DND-41 (cell line): Measurements from ENCODE around the gene ASPDH.
A peak's percentile ranks its signal among the peaks of the same experiment; 100 is the strongest.

Source experiments
- ATAC-seq: fragments of 200-7000 bp; cut with Tn5 transposase; 3 replicates; pipeline ENCODE4 v1.9.1; 2021; ENCODE audit warnings: low read depth; ENCODE audit not compliant: insufficient read depth
- DNase-seq: peaks from one replicate; pipeline ENCODE4 v3.0.0-alpha.2; 2020
- H2AFZ ChIP-seq: 2 replicates; pipeline ENCODE4 v1.6.0; 2012; ENCODE audit warnings: low read depth, low read length
- H3K27ac ChIP-seq: 2 replicates; pipeline ENCODE4 v1.5.1; 2012; ENCODE audit warnings: low read length, inconsistent platforms
- H3K27me3 ChIP-seq: fragments of 200-600 bp; sonication (generic); 2 replicates; pipeline ENCODE4 v1.6.0; 2012; ENCODE audit warnings: low read length, mild to moderate bottlenecking, inconsistent platforms; ENCODE audit not compliant: insufficient read depth, poor library complexity
- H3K36me3 ChIP-seq: 2 replicates; pipeline ENCODE4 v1.5.1; 2012; ENCODE audit warnings: low read length, inconsistent platforms; ENCODE audit not compliant: insufficient read depth
- H3K4me1 ChIP-seq: 2 replicates; pipeline ENCODE4 v1.5.1; 2012; ENCODE audit warnings: mild to moderate bottlenecking, low read length; ENCODE audit not compliant: insufficient read depth
- H3K4me2 ChIP-seq: 2 replicates; pipeline ENCODE4 v1.6.0; 2012; ENCODE audit warnings: mild to moderate bottlenecking, moderate library complexity, low read length, inconsistent platforms; ENCODE audit not compliant: insufficient read depth
- H3K4me3 ChIP-seq, 2 experiments: fragments of 200-600 bp in 1 of 2; shearing (Covaris generic) in 1 of 2; 2 replicates each; pipeline ENCODE4 v1.5.1; 2012 to 2016; ENCODE audit warnings: inconsistent platforms in 2 of 2, low read length in 2 of 2, mild to moderate bottlenecking in 2 of 2, low read depth in 1 of 2, moderate library complexity in 1 of 2
- H3K79me2 ChIP-seq: 2 replicates; pipeline ENCODE4 v1.6.0; 2012; ENCODE audit warnings: low read length, inconsistent platforms; ENCODE audit not compliant: insufficient read depth
- H3K9ac ChIP-seq: 2 replicates; pipeline ENCODE4 v1.6.0; 2012; ENCODE audit warnings: low read depth, mild to moderate bottlenecking, inconsistent platforms, low read length, moderate library complexity
- H3K9me3 ChIP-seq: 2 replicates; pipeline ENCODE4 v1.5.1; 2012; ENCODE audit warnings: low read length, moderate library complexity, mild to moderate bottlenecking, inconsistent platforms; ENCODE audit not compliant: insufficient read depth, severe bottlenecking
- H4K20me1 ChIP-seq: 2 replicates; pipeline ENCODE4 v1.6.0; 2012; ENCODE audit warnings: low read length; ENCODE audit not compliant: insufficient read depth
- EZH2 ChIP-seq: IDR thresholded peaks from 3 replicates; pipeline ENCODE4 v1.6.1; 2012; ENCODE audit warnings: borderline replicate concordance, low read depth, mild to moderate bottlenecking, moderate library complexity, low read length, inconsistent platforms; ENCODE audit not compliant: severe bottlenecking
- TF ChIP-seq, protein P1 (sequence below): IDR thresholded peaks from 2 replicates; pipeline ENCODE4 v1.5.1; 2012; ENCODE audit warnings: borderline replicate concordance, low read length, moderate library complexity, mild to moderate bottlenecking; ENCODE audit not compliant: poor library complexity, severe bottlenecking; ENCODE audit errors: extremely low read depth

Gene ASPDH

DNA sequence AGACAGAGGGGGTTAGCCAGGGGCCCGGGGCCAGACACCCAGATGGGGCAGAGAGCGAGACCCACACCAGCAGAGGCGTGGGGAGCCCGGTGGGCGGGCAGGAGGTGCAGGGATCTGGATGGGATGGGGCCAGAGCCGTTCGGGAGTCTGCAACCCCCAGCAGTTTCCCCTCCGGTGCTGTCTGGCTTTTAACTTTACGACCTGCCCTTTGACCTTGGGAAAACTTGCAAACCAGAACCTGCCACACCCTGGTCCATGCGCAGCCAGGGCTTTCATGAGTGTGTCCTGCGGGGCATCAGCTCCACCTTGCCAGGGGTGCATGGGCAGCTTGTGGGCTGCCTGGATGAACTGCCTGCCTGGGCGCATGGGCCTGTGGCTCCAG, 12.5 kb downstream of the ASPDH start:
- H2AFZ ChIP-seq, result no peak overlapping the region
- no peaks in the 10 kb centered on the region for H3K79me2 ChIP-seq
- ATAC-seq, result no peak
- TF ChIP-seq, protein P1, sequence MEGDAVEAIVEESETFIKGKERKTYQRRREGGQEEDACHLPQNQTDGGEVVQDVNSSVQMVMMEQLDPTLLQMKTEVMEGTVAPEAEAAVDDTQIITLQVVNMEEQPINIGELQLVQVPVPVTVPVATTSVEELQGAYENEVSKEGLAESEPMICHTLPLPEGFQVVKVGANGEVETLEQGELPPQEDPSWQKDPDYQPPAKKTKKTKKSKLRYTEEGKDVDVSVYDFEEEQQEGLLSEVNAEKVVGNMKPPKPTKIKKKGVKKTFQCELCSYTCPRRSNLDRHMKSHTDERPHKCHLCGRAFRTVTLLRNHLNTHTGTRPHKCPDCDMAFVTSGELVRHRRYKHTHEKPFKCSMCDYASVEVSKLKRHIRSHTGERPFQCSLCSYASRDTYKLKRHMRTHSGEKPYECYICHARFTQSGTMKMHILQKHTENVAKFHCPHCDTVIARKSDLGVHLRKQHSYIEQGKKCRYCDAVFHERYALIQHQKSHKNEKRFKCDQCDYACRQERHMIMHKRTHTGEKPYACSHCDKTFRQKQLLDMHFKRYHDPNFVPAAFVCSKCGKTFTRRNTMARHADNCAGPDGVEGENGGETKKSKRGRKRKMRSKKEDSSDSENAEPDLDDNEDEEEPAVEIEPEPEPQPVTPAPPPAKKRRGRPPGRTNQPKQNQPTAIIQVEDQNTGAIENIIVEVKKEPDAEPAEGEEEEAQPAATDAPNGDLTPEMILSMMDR, result no peak
- TF ChIP-seq EZH2, result no peak
- H3K36me3 ChIP-seq, result no peaks in the 10 kb centered on the region
- H3K9ac ChIP-seq, result no peak overlapping the region
- H4K20me1 ChIP-seq, result no peaks in the 10 kb centered on the region; the same call in 1 of the 2 replicates
- no peaks in the 10 kb centered on the region for H3K9me3 ChIP-seq
- no peak overlapping the region for H3K27ac ChIP-seq
- H3K4me1 ChIP-seq, result no peaks in the 10 kb centered on the region
- no peak for DNase-seq
- H3K4me2 ChIP-seq, result no peak overlapping the region
- no peaks in the 10 kb centered on the region for H3K27me3 ChIP-seq
- H3K4me3 ChIP-seq, result no peak overlapping the region

DNA sequence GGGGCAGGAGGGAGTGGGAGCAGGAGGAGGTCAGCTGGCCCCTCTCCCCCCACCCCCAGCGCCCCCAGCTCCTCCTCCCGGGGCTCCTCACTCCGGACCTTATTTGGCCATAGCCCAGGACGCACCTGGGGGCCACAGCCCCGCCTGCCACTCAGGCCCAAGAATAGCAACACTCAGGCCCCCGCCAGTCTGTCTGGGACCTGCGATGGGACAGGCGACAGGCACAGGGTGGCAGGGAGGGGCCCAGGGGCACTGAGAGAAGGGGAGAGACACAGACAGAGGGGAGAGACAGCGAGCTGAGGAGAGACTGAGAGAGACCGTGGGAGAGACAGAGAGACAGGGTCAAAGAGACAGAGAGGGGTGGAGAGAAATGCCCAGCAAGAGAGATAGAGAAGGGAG, 13.0 kb downstream of the ASPDH start:
- ATAC-seq (no peak), DNase-seq (no peak)
- no peaks in the 10 kb centered on the region for H3K36me3 ChIP-seq
- H2AFZ ChIP-seq, result no peak overlapping the region
- H3K4me1 ChIP-seq, result no peaks in the 10 kb centered on the region
- H3K4me3 ChIP-seq, result no peak overlapping the region
- H3K9ac ChIP-seq, result no peak overlapping the region
- H3K79me2 ChIP-seq, result no peaks in the 10 kb centered on the region
- H3K9me3 ChIP-seq, result no peaks in the 10 kb centered on the region
- H3K27me3 ChIP-seq, result no peaks in the 10 kb centered on the region
- TF ChIP-seq, protein P1, result no peak
- TF ChIP-seq EZH2, result no peak
- no peaks in the 10 kb centered on the region; the same call in 1 of the 2 replicates for H4K20me1 ChIP-seq
- no peak overlapping the region for H3K27ac ChIP-seq
- H3K4me2 ChIP-seq, result no peak overlapping the region

DNA sequence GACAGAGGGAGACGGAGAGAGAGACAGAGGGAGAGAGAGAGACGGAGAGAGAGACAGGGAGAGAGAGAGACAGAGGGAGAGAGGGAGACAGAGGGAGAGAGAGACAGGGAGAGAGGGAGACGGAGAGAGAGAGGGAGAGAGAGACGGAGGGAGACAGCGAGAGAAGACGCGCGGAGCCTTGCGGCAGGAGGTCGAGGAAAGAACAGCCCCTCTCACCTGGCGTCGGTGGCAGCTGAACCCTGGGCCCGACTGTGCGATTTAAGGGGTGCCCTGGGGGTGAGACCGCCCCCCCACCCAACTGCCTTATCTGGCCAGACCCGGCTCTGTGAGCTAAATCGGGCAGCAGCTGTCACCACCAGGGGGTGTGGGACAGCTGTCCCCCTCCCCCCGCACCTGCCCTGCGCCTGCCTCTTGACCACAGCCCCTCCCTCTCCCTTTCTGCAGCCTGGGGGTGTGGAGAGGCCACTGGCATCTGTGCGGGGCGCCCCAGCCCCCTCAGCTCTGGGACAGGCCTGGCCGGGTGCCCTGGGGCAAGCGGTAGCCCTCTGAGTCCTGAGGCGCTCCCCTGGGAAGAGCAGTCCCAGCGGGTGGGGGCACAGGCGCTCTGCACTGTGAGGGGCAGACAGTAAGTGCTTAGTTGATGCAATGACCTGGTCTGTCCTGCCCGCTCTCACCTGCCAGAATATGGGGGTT, 13.5 kb downstream of the ASPDH start:
- DNase-seq (no peak), ATAC-seq (peak; percentile 33; the same call in 1 of the 3 replicates)
- no peaks in the 10 kb centered on the region; the same call in 1 of the 2 replicates for H4K20me1 ChIP-seq
- no peaks in the 10 kb centered on the region for H3K27me3 ChIP-seq
- no peaks in the 10 kb centered on the region for H3K4me1 ChIP-seq
- H3K4me2 ChIP-seq, result no peak overlapping the region
- no peaks in the 10 kb centered on the region for H3K79me2 ChIP-seq
- TF ChIP-seq, protein P1, result no peak
- no peak for TF ChIP-seq EZH2
- no peak overlapping the region for H3K9ac ChIP-seq
- no peaks in the 10 kb centered on the region for H3K9me3 ChIP-seq
- no peak overlapping the region for H3K27ac ChIP-seq
- H3K36me3 ChIP-seq, result no peaks in the 10 kb centered on the region
- H3K4me3 ChIP-seq, result no peak overlapping the region
- no peak overlapping the region for H2AFZ ChIP-seq
